DOHH2 (cell line): ENCODE results near the gene GFER.
A peak's percentile ranks its signal among the peaks of the same experiment; 100 is the strongest.

Experiments
- H3F3A ChIP-seq: fragments of 200-600 bp; sonication (generic), shearing (Covaris generic); 2 replicates; pipeline ENCODE4 v1.6.0; 2016; ENCODE audit warnings: antibody characterized with exemption, mild to moderate bottlenecking; ENCODE audit not compliant: control insufficient read depth, insufficient read depth
- H3K27ac ChIP-seq: fragments of 200-600 bp; sonication (generic); 2 replicates; pipeline ENCODE4 v1.5.1; 2014; ENCODE audit warnings: low read depth, mild to moderate bottlenecking, low read length, moderate library complexity
- H3K27me3 ChIP-seq: fragments of 200-600 bp; sonication (generic); 2 replicates; pipeline ENCODE4 v1.6.1; 2014; ENCODE audit warnings: mild to moderate bottlenecking, low read length, mixed read lengths; ENCODE audit not compliant: control insufficient read depth
- H3K36me3 ChIP-seq: fragments of 200-600 bp; sonication (generic); 2 replicates; pipeline ENCODE4 v1.6.1; 2014; ENCODE audit warnings: mild to moderate bottlenecking, low read length, moderate library complexity, mixed read lengths; ENCODE audit not compliant: control insufficient read depth
- H3K4me1 ChIP-seq: fragments of 200-600 bp; sonication (generic); 2 replicates; pipeline ENCODE4 v1.6.1; 2014; ENCODE audit warnings: mild to moderate bottlenecking, low read length, mixed read lengths; ENCODE audit not compliant: control insufficient read depth
- H3K4me2 ChIP-seq: fragments of 200-600 bp; sonication (generic); 2 replicates; pipeline ENCODE4 v1.6.0; 2014; ENCODE audit warnings: mild to moderate bottlenecking, low read length, moderate library complexity
- H3K4me3 ChIP-seq: fragments of 200-600 bp; sonication (generic); 2 replicates; pipeline ENCODE4 v1.5.1; 2014; ENCODE audit warnings: mild to moderate bottlenecking, low read length, mixed read lengths
- H3K79me2 ChIP-seq: fragments of 200-600 bp; sonication (generic); 2 replicates; pipeline ENCODE4 v1.6.1; 2014; ENCODE audit warnings: mild to moderate bottlenecking, low read length, mixed read lengths; ENCODE audit not compliant: control insufficient read depth
- H3K9me2 ChIP-seq: fragments of 200-600 bp; sonication (generic); replicated peaks from 2 replicates; pipeline ENCODE4 v1.6.1; 2014; ENCODE audit warnings: mild to moderate bottlenecking, low read length, mixed read lengths; ENCODE audit not compliant: control insufficient read depth
- H3K9me3 ChIP-seq: fragments of 200-600 bp; sonication (generic); 2 replicates; pipeline ENCODE4 v1.6.1; 2014; ENCODE audit warnings: antibody characterized with exemption, low read length, mixed read lengths; ENCODE audit not compliant: control insufficient read depth, insufficient read depth
- H4K20me1 ChIP-seq: fragments of 200-600 bp; sonication (generic); 2 replicates; pipeline ENCODE4 v1.6.0; 2014; ENCODE audit warnings: low read depth, mild to moderate bottlenecking, antibody characterized with exemption, low read length, moderate library complexity; ENCODE audit not compliant: control insufficient read depth, insufficient read depth
- CTCF ChIP-seq: fragments of 200-600 bp; sonication (generic); IDR thresholded peaks from one replicate; pipeline ENCODE4 v1.5.1; 2014; ENCODE audit warnings: antibody characterized with exemption, mild to moderate bottlenecking, low read depth, low read length; ENCODE audit not compliant: poor library complexity, severe bottlenecking
- EZH2phosphoT487 ChIP-seq: fragments of 200-600 bp; sonication (generic); IDR thresholded peaks from 2 replicates; pipeline ENCODE4 v1.6.1; 2017; ENCODE audit warnings: borderline replicate concordance, mild to moderate bottlenecking, antibody characterized with exemption, low read length, moderate library complexity, mixed read lengths

The GFER gene

GRCh38 chr16:2026461-2027023 lies 42.5 kb downstream of the GFER start, which contains the start of gene NHERF2:
Gene NHERF2, plus strand, starts transcription at chr16:2026902. Its CDS starts 104 bp downstream, at chr16:2027006.
- H3K9me2 ChIP-seq: no peaks in the 10 kb centered on the region
- no peaks in the 10 kb centered on the region for H3K36me3 ChIP-seq
- H3K9me3 ChIP-seq: no peaks in the 10 kb centered on the region
- H3K27me3 ChIP-seq: peaks cover 49% of the 10 kb centered on the region
- peak within 1 kb of the TSS; percentile 39; the same call in 1 of the 2 replicates for H3K4me3 ChIP-seq
- H3K4me1 ChIP-seq: peaks cover 19% of the 10 kb centered on the region
- no peaks in the 10 kb centered on the region; the same call in 1 of the 2 replicates for H3F3A ChIP-seq
- TF ChIP-seq EZH2phosphoT487: 0 out of 2 replicates have a peak, but pooled peaks have one; percentile 20
- TF ChIP-seq CTCF: no peak
- H4K20me1 ChIP-seq: no peaks in the 10 kb centered on the region; the same call in 1 of the 2 replicates
- H3K79me2 ChIP-seq: no peaks in the 10 kb centered on the region
- peak within 1 kb of the TSS; percentile 58 for H3K4me2 ChIP-seq
- H3K27ac ChIP-seq: no peak within 1 kb of the TSS

- Histone ChIP-seq H3K79me2 (no peaks in the 10 kb centered on the region), H3F3A (no peaks in the 10 kb centered on the region; the same call in 1 of the 2 replicates), H3K9me2 (no peaks in the 10 kb centered on the region), H3K27ac (no peak overlapping the region), H3K4me2 (peak overlapping the region; percentile 58), H3K4me3 (peak overlapping the region; percentile 30; the same call in 1 of the 2 replicates), H4K20me1 (no peaks in the 10 kb centered on the region; the same call in 1 of the 2 replicates), H3K27me3 (peaks cover 49% of the 10 kb centered on the region), H3K36me3 (no peaks in the 10 kb centered on the region), H3K9me3 (no peaks in the 10 kb centered on the region), H3K4me1 (peaks cover 19% of the 10 kb centered on the region)
- TF ChIP-seq EZH2phosphoT487 (peak; percentile 90), CTCF (peak; percentile 22)
Observed at GRCh38 chr16:2027024-2028010, 43.3 kb downstream of the GFER start.

GRCh38 chr16:2028146-2028545 lies 44.2 kb downstream of the GFER start:
- H3K79me2 ChIP-seq: no peaks in the 10 kb centered on the region
- H3K4me2 ChIP-seq: no peak overlapping the region
- H3F3A ChIP-seq: no peaks in the 10 kb centered on the region; the same call in 1 of the 2 replicates
- H4K20me1 ChIP-seq: no peaks in the 10 kb centered on the region; the same call in 1 of the 2 replicates
- H3K27ac ChIP-seq: no peak overlapping the region
- no peaks in the 10 kb centered on the region for H3K36me3 ChIP-seq
- H3K9me3 ChIP-seq: no peaks in the 10 kb centered on the region
- peaks cover 56% of the 10 kb centered on the region for H3K27me3 ChIP-seq
- H3K4me3 ChIP-seq: no peak overlapping the region
- H3K9me2 ChIP-seq: no peaks in the 10 kb centered on the region
- TF ChIP-seq CTCF (no peak), EZH2phosphoT487 (no peak)
- peaks cover 13% of the 10 kb centered on the region for H3K4me1 ChIP-seq
